ENCODE data around the gene F12. TPM values are rescaled to one million over a fixed set of nuclear protein-coding genes. Genes with fewer than 3 reads are reported as not detected.

The F12 gene
- total RNA-seq, 2 donors from 2014 or later: 0.95 to 2.9 TPM

- Mint-ChIP-seq H3K27ac (no peak overlapping the region), H3K9me3 (no peaks in the 10 kb centered on the region), H3K4me1 (peaks cover 8% of the 10 kb centered on the region), H3K36me3 (ENCODE audit: low read depth) (no peaks in the 10 kb centered on the region), H3K27me3 (ENCODE audit: insufficient read depth) (peaks cover 48% of the 10 kb centered on the region), H3K4me3 (no peak overlapping the region)
- Histone ChIP-seq H3K27ac (ENCODE audit: low read depth, low read length) (no peak overlapping the region), H3K4me3 (ENCODE audit: low read length) (no peak overlapping the region), H3K36me3 (ENCODE audit: control insufficient read depth, insufficient read depth, low read length) (no peaks in the 10 kb centered on the region), H3K9me3 (ENCODE audit: control insufficient read depth, low read length) (no peaks in the 10 kb centered on the region), H3K9ac (ENCODE audit: extremely low read depth, low read length, poor library complexity, severe bottlenecking) (no peak overlapping the region), H3K4me1 (ENCODE audit: control insufficient read depth, insufficient read depth, low read length) (no peaks in the 10 kb centered on the region), H3K27me3 (ENCODE audit: control insufficient read depth, insufficient read depth, low read length, poor library complexity, severe bottlenecking) (peaks cover 17% of the 10 kb centered on the region)
- WGBS, 2 experiments (ENCODE audit: insufficient coverage in 1 of 2, insufficient read length in 1 of 2): 67 to 73% methylated on average over 18 to 21 of the region's 21 CpGs
- no peak for DNase-seq
- no peak for TF ChIP-seq CTCF (conservative IDR thresholded peaks at IDR 0.05)
These were observed 19.9 kb downstream of the F12 start for GRCh38 chr5:177389241-177390169.

GRCh38 chr5:177388521-177389052 lies 20.8 kb downstream of the F12 start:
- Histone ChIP-seq H3K4me3 (ENCODE audit: low read length) (no peak overlapping the region), H3K27me3 (ENCODE audit: control insufficient read depth, insufficient read depth, low read length, poor library complexity, severe bottlenecking) (peaks cover 17% of the 10 kb centered on the region), H3K36me3 (ENCODE audit: control insufficient read depth, insufficient read depth, low read length) (no peaks in the 10 kb centered on the region), H3K9ac (ENCODE audit: extremely low read depth, low read length, poor library complexity, severe bottlenecking) (no peak overlapping the region), H3K9me3 (ENCODE audit: control insufficient read depth, low read length) (no peaks in the 10 kb centered on the region), H3K4me1 (ENCODE audit: control insufficient read depth, insufficient read depth, low read length) (no peaks in the 10 kb centered on the region), H3K27ac (ENCODE audit: low read depth, low read length) (no peak overlapping the region)
- H3K27me3 Mint-ChIP-seq (ENCODE audit: insufficient read depth): peaks cover 51% of the 10 kb centered on the region
- no peaks in the 10 kb centered on the region for H3K36me3 Mint-ChIP-seq (ENCODE audit: low read depth)
- H3K27ac Mint-ChIP-seq: no peak overlapping the region
- H3K9me3 Mint-ChIP-seq: no peaks in the 10 kb centered on the region
- H3K4me1 Mint-ChIP-seq: peaks cover 4% of the 10 kb centered on the region
- no peak for TF ChIP-seq CTCF (conservative IDR thresholded peaks at IDR 0.05)
- H3K4me3 Mint-ChIP-seq: no peak overlapping the region
- WGBS, 2 experiments (ENCODE audit: insufficient coverage in 1 of 2, insufficient read length in 1 of 2): 89 to 98% methylated on average over 8 to 10 of the region's 10 CpGs
- no peak for DNase-seq

- no peak for DNase-seq
- H3K4me3 Mint-ChIP-seq: no peak overlapping the region
- no peak overlapping the region for H3K27ac Mint-ChIP-seq
- H3K4me3 ChIP-seq (ENCODE audit: low read length): no peak overlapping the region
- H3K36me3 ChIP-seq (ENCODE audit: control insufficient read depth, insufficient read depth, low read length): no peaks in the 10 kb centered on the region
- TF ChIP-seq CTCF (conservative IDR thresholded peaks at IDR 0.05): no peak
- no peak overlapping the region for H3K9ac ChIP-seq (ENCODE audit: extremely low read depth, low read length, poor library complexity, severe bottlenecking)
- peaks cover 50% of the 10 kb centered on the region for H3K27me3 Mint-ChIP-seq (ENCODE audit: insufficient read depth)
- H3K27ac ChIP-seq (ENCODE audit: low read depth, low read length): no peak overlapping the region
- WGBS, 2 experiments (ENCODE audit: insufficient coverage in 1 of 2, insufficient read length in 1 of 2): 93 to 98% methylated on average over 13 to 14 of the region's 14 CpGs
- H3K4me1 Mint-ChIP-seq: peaks cover 2% of the 10 kb centered on the region
- peaks cover 17% of the 10 kb centered on the region for H3K27me3 ChIP-seq (ENCODE audit: control insufficient read depth, insufficient read depth, low read length, poor library complexity, severe bottlenecking)
- H3K9me3 Mint-ChIP-seq: no peaks in the 10 kb centered on the region
- no peaks in the 10 kb centered on the region for H3K4me1 ChIP-seq (ENCODE audit: control insufficient read depth, insufficient read depth, low read length)
- H3K9me3 ChIP-seq (ENCODE audit: control insufficient read depth, low read length): no peaks in the 10 kb centered on the region
- no peaks in the 10 kb centered on the region for H3K36me3 Mint-ChIP-seq (ENCODE audit: low read depth)
These were observed 22.0 kb downstream of the F12 start for GRCh38 chr5:177387405-177387804.
